Inflammatory macrophage (primary cell): Measurements from ENCODE around the gene PRKCZ.

Experiments
- DNase-seq, 2 donors: peaks; one replicate each; pipeline ENCODE4 v3.0.0-alpha.2; 2020 to 2022

Gene PRKCZ

DNA sequence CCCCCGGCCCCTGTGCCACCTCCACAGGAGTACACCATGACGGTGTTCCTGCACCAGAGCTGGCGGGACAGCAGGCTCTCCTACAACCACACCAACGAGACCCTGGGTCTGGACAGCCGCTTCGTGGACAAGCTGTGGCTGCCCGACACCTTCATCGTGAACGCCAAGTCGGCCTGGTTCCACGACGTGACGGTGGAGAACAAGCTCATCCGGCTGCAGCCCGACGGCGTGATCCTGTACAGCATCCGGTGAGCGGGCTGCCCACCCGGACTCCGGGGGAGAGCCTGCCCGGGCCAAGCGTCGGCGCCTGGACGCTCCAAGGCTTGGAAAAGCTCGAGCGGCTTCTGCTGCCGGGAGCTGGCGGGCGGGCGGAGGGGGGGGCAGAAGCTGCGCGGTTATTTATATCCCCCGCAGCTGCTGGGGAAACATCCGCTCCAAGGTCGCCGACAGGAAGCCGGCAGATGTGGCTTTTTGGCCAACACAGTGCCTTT, 24.7 kb upstream of the PRKCZ start:
- DNase-seq, result no peak

DNA sequence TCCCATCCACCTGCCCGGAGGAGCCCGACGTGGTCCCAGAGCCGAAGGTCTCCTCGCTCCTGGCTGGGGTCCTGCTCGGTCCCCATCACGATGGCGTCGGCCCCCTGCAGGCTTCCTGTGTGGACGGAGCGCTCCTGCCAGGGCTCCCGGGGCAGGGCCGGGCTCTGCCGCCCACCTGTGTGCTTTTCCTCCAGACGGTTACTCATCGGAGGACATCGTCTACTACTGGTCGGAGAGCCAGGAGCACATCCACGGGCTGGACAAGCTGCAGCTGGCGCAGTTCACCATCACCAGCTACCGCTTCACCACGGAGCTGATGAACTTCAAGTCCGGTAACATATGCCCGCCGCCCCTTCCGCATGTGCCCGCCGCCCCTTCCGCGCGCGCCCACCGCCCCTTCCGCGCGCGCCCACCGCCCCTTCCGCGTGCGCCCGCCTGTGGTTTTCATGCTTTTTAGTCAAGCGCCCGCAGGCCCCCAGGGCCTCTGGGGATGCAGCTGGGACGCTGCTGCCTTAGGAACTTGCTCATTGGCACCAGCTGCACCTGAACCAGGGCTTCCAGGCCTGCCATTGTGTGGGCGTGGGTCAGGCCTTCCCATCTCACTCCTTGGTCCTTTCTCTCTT, 22.1 kb upstream of the PRKCZ start:
- no peak for DNase-seq

DNA sequence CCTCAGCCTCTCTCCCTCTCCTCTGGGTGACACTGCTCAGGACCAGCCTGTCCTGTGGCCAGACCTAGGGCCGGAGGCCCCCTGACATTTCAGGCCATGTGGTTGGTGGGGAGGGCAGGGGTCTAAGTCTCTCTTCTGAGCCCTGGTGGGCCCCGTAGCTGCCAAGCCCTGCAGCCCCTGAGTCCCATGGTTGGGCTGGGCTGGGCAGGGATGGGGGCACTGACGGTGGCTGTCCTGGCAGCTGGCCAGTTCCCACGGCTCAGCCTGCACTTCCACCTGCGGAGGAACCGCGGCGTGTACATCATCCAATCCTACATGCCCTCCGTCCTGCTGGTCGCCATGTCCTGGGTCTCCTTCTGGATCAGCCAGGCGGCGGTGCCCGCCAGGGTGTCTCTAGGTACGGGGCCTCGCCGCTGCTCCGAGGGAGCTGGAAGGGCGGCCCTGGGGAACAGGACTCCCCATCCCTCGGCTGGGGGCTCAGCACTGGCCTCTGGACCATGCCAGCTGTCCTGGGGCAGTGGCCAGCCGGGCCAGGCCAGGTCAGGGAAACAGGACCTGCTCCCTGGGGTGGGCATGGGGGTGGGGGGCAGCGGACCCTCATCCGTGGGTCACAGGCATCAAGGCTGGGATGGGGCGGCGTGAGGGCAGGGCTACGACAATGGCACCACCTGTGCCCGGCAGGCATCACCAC, 21.2 kb upstream of the PRKCZ start:
- DNase-seq, result no peak

DNA sequence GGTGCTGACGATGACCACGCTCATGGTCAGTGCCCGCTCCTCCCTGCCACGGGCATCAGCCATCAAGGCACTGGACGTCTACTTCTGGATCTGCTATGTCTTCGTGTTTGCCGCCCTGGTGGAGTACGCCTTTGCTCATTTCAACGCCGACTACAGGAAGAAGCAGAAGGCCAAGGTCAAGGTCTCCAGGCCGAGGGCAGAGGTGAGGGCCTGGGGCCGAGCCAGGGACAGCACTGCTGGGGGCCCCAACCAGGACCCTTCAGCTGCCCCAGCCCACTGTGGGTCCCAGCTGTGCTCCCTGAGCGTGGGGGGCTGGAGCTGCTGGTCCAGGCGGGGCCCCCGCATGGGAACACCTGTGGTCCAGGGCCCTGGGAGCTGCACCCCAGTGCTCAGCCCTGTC, 20.6 kb upstream of the PRKCZ start:
- DNase-seq, result no peak

DNA sequence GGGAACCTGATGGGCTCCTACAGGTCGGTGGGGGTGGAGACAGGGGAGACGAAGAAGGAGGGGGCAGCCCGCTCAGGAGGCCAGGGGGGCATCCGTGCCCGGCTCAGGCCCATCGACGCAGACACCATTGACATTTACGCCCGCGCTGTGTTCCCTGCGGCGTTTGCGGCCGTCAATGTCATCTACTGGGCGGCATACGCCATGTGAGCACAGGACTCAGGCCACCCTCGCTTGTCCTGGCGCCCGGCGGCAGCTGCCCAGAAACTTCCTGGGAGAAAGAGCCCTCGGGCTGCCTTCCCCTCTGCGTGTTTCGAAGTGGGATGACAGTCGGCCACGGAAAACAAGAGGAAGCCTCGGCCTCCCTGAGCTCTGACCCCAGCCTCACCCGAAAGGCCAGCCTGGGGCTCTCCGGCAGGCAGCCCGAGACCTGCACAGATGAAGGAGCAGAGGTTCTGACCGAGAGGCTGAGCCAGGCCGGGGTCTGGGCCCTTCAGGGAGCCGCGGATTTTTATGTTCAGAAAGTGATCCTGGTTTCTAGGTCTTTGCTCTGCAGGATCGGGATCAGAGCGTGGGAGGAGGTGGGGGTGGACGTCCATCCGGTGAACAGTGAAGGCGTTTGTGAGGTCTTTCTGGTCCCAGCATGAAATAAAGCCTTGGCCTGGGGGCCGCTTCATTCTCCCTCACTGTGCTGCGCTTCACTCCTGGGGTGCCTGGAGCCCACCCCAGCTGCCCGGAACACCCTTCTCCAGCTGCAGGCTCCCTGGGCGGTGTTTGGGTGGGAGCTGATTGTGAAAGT, 19.9 kb upstream of the PRKCZ start:
- DNase-seq, result no peak

DNA sequence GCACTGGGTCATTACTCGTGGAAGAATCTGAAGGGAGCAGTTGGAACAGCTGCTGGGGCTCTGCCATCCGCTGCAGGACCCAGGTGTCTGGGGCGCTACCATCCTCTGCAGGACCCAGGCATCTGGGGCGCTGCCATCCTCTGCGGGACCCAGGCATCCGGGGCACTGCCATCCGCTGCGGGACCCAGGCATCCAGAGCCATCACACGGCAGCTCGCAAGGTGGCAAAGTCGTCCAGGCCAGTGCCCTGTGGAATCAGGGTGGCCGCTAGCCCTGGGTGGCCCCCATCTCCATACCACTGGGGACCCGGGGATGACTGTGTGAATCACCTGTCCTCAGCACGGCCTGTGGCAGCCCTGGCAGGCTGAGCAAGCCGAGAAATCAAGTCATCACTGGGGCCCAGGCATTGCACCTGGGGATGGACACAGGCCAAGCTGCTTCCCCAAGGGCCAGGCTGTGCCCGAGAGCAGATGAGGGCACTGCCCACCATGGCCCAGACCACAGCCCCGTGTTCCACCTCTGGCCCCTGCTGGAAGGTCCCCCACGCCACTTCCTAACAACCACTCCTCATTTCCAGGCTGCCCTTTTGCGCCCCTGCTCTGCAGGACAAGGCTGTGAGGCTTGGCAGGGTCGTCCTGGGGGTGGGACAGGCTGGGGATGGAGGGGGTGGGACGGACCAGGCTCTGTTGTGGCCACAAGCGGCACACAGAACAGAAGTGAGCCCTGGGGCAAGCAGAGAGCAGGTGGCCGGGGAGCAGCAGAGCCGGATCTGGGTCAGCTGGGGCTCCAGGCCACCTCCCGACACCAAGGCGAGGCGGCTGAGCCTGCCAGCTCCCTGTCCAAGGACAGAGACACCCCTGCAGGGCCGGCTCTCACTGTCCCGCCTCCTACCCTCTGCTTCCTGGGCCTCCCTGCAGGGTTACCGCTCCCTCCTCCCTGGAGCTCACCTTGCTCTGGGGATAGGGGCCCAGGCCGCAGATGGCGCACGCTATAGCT, 18.4 kb upstream of the PRKCZ start:
- no peak for DNase-seq

DNA sequence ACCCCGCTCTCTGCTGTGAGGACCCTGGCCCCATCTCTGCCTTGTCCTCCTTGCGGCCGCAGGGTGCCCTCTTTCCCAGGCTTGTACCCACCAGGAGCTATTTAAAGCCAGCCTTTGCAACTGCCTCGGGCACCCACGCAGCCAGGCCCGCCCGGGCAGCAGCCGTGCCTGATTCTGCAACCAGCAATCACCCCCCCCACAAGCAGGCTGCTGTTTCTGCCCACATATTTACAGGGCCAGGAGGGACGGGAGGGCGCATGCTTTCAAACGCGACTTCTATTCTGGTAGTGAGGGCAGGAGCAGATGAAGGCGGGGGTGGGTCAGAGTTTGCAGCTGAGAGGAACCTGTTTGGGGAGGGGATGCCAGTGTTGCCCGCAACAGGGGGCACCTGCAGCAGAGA, 17.5 kb upstream of the PRKCZ start:
- no peak for DNase-seq

DNA sequence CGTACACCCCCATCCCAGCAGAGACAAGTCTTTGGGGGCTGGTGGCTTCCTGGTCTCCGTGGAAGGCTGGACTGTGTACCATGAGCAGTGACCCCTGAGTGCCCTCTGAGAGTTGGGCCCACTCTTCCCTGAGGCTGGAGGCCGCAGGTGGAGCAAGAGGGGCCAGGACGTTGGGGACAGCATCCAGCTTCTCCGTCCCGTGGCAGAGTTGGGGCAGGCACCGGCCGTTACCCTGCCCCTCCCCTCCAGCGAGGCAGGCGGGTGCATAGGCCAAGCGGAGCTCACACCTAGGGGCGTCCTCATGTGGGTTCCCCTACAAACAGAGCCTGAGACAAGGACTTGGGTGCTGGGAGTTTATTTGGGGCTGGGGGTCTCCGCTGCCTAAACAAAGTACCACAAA, 17.0 kb upstream of the PRKCZ start:
- DNase-seq, result no peak

DNA sequence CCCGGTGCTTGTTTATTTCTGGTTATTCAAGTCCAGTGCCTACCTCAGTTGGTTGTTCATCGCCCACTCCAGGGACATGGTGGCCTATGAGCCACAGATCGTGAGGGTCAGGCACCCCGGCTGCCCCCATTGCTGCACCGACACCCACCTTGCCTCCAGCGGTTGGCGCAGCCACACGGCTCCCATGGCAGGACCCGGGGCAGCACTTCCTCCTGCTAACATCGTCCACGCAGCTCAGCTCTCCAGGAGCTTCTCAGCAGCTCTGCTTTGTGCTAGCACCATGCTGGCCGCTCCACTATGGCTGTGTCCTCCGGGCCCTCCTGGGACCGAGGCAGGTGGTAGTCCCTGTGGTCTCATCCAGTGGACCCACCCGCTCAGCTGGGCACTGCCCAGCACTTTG, 13.9 kb upstream of the PRKCZ start:
- DNase-seq, result no peak

DNA sequence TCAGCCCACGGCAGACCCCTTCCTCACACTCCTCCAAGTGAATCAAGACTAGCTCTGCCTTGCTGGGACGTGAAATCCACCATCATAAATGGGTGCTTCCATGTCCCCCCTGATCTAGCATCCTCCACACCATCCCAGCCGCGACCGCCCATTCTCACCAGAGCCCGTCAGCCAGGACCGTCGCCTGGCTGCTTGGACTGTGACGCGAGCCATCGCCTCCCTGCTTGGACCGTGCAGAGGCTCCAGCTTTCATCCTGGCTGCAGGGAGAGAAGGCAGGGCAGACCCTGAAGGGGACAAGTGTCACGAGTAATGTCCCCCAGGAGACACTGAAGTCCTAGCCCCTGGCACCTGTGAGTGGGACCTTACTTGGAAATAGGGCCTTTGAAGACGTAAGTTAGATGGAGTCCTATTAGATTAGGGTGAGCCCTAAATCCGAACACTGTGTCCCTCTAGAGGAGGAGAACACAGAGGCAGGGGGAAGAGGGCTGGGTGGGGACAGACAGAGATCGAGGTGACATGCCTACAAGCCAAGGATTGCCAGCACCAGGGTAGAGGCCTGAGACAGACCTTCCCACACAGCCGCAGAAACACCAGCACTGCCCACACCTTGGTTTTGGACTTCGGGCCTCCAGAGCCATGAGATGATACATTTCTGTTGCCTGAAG, 12.8 kb upstream of the PRKCZ start:
- no peak for DNase-seq

DNA sequence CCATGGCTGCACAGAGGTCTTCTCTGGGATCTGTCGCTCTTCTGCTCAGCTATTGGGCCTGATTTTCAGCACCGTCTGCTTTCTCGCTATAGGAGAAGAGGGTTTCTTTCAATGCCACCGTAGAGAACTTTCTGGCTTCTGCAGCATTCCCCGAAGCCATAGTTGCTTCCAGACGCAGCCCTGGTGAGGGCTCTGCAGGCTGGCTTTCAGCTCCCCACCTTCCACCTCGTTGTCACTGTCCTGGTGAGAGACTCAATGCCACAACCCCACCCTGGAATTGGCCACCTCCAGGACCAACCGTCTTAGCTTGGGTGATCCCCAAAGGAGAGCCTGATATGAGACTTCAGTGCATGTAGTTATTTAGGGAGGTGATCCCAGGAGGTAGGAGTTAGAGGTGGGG, 12.0 kb upstream of the PRKCZ start:
- no peak for DNase-seq

DNA sequence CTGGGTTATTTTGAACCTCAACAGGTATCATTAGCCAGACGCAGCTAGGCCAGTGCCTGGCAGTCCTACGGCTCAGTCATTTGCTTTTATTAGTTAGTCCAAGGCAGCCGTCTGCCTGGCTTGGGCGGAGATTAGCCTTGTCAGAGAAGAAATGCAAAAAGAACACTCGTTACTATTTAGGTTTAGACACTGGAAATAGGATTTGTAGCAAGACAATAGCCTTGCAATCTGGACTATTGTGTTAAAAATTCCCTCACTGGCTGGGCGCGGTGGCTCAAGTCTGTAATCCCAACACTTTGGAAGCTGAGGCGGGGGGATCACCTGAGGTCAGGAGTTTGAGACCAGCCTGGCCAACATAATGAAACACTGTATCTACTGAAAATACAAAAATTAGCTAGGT, 11.0 kb upstream of the PRKCZ start:
- no peak for DNase-seq

DNA sequence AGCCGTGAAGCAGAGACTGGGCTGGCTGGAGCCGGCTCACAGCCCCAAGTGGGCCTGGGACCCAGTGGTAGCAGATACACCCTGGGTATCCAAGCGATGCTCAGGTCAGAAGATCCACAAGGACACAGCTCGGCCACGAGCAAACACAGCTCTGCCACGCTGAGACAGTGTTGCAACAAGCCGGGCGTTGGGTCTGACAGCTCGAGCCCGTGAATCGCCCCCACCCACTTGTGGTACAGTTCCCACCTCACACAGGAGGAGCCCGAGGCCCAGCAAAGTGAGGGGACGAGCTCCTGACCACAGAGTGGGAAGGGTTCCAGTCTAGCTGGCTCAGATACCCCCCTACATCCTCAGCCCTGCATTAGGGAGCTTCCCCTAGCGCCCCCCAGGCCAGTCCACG, 8.9 kb upstream of the PRKCZ start:
- no peak for DNase-seq

DNA sequence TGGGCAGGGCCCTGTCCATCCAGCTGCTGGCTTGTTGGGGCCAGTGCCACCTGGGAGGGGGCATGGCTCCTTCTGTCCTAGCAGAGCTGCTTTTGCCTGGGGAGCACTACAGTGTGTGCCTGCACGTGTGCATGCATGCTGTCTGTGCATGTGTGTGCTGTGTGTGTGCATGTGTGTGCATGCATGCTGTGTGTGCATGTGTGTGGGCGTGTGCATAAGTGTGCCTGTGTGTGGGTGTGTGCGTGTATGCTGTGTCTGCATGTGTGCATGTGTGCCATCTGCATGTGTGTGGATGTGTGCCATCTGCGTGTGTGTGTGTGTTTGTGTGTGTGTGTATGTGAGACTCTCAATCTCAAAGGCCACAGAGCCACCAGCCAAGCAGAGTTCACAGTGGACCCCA, 8.3 kb upstream of the PRKCZ start:
- no peak for DNase-seq

DNA sequence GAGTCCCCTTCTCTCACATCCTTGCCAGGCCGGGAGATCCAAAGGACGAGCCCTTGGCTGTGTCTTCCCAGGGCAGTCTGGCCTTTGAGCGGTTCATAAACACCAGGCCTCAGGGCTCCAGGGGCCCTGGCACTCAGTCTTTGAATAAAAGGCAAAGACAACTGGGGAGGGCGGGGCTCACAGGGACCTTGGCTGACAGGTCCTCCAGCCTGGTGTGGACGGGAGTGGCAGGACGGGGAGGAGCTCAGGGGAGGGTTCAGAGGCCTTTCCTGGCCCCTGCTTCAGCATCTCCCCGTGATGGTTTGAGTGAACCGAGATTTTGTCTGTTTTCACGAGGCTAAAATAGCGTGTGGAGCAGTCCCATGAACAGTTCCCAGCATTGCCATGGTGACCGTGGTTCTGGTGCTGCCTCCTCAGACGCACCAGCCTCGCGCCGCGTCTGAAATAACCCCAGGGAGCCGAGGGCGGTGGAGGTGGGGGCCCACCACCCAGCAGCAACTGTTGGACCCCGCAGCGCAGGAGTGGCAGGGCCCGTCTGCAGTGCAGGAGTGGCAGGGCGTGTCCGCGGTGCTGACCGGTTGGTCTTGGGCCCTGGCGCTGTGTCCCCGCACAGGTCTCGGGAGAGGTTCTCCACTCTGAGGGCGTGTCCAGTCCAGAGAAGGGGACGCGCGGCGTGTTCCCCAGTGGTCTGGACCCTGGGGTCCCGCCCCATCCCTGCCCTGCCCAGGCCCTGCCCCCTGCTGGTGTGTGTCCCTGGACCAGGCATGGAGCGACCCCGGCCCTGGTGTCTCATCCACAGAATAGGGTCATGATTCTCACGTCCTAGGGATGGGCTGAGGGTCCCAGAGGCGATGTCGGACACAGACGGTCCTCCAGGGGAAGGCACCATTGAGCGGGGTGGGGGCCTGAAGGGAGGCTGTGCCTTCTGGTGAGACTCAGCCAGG, 7.1 kb upstream of the PRKCZ start:
- no peak for DNase-seq

DNA sequence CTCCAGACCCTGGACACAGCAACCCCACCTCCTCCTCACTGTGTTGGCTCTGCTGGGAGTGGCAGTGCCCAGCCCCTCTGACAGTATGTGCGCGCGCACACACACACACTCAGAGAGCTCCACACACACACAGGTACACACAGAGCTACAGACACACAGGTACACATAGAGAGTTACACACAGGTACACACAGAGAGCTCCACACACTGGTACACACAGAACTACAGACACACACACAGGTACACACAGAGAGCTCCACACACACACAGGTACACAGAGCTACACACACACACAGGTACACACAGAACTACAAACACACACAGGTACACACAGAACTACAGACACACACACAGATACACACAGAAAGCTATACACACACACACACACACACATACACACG, 6.3 kb upstream of the PRKCZ start:
- no peak for DNase-seq

DNA sequence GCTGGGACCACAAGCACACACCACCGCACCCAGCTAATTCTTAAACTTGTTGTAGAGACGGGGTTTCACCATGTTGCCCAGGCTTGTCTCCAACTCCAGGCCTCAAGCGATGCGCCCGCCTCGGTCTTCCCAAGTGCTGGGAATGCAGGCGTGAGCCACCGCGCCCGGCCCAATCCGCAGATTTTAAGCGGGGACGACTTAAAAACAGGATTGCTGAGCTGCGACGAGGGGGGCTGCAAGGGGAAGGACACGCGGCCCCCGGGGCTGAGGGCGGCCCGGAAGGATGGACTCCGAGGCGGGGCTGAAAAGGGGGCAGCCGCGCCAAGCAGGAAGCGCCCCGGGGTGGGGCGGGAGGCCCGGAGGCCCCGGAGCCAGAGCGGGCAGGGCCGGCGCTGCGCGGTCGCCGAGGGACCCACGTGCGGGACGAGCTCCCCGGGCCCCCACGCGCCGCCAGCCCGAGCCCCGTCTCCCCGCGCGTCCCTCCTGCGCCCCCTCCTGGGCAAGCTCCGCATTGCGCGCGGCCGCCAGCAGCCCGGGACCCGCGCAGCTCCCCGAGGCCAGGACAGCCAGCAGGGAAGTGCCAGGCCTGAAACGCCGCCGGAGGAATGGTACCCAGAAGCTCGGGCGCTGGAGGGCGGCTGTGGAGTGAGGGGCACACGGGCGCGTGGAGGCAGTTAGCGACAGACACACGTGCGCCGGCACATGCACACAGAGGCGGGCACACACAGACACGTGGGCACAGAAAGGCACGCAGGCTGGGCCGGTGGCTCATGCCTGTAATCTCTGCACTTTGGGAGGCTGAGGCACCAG, 5.5 kb upstream of the PRKCZ start:
- DNase-seq, result peak; percentile 60 to 68

DNA sequence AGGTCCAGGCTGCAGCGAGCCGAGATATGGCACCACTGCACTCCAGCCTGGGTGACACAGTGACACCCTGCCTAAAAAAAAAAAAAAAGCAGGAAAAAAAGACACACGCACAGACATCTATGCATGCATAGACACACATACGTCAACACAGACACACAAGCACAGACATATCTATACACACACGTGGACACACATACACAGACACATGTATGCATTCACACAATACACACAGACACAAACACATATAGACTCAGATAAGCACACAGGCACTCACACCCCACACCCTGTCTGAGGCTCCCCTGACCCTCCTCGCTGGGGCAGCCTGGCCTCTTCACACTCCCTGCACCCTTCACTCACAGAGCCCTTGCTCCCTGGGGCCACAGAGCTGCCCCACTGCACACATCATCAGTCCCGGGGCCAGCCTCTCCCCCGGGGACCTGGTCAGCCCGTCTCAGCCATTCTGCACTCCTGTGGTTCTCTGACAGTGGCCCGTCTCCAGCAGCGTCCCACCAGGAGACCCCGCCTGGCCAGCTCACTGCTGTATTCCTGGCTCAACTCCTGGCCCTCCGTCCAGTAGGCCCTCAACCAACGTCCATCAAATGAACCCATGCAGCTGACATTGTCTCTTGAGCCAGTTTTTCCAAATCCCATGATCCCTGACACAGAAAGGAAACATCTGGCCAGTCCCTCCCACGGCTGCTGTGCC, 4.6 kb upstream of the PRKCZ start:
- DNase-seq, result no peak
